Frontal cortex (tissue), 4 donors: Measurements from ENCODE around the gene BBLN. TPM values are rescaled to one million over a fixed set of nuclear protein-coding genes. Genes with fewer than 3 reads are reported as not detected.

Experiments used
- DNase-seq, 2 donors: peaks; one replicate each; pipeline ENCODE4 v3.0.0; 2012; ENCODE audit warnings: low spot score in 2 of 2
- FAIRE-seq: peaks from 2 replicates; lab custom pipeline; 2012; peaks lifted over from hg19 to GRCh38; lab: Jason Lieb, UNC
- total RNA-seq: library from RNA; depleted of rRNA; stranded (reverse); fragments of >200 nt; gene quantifications from one replicate; pipeline ENCODE4 v1.2.3, GENCODE V29; 2014
- donor health status: control.
- donor health status: control.
- donor health status: control.

The BBLN gene
- total RNA-seq, 1 donor from 2014 or later: 55.4 TPM

GRCh38 chr9:128206484-128206883 lies 46.4 kb downstream of the BBLN start:
- FAIRE-seq (no peak), DNase-seq (no peak)

- no peak for FAIRE-seq
- no peak for DNase-seq
Observed at GRCh38 chr9:128206916-128207910, 47.1 kb downstream of the BBLN start.

GRCh38 chr9:128208386-128208785 lies 48.3 kb downstream of the BBLN start:
- no peak for DNase-seq
- no peak for FAIRE-seq

- FAIRE-seq: no peak
- DNase-seq: no peak
Observed at GRCh38 chr9:128208946-128209669, 49.0 kb downstream of the BBLN start.

GRCh38 chr9:128211186-128211980 lies 51.3 kb downstream of the BBLN start:
- no peak for DNase-seq
- no peak for FAIRE-seq

DNA sequence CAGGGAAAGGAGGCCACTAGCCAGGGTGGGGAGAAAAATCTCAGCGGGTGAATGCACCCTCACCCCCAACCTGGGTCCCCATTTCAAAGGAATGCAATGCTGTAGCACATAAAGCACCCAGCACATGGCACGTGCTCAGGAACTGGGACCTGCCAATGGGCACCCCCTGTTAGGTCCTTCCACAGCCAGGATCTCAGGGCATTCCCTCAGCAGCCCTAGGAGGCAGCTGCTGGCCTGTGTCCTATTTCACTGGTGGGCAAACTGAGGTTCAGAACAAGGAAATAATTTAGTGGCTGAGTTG lies 51.9 kb downstream of the BBLN start:
- no peak for DNase-seq
- no peak for FAIRE-seq

Other genes starting within 250 kb of the BBLN start
- 6.5 TPM for gene ST6GALNAC4, start 243.2 kb upstream of the BBLN start, total RNA-seq
- gene PIP5KL1, start 229.5 kb upstream of the BBLN start, total RNA-seq: 6.1 TPM
- gene DPM2, start 222.4 kb upstream of the BBLN start, total RNA-seq: 11.4 TPM
- 5.7 TPM for gene EEIG1, start 179.3 kb upstream of the BBLN start, total RNA-seq
- gene NAIF1, start 92.9 kb upstream of the BBLN start, total RNA-seq: 9.0 TPM
- gene SLC25A25, start 92.0 kb upstream of the BBLN start, total RNA-seq: 29.8 TPM
- gene PTGES2, start 32.5 kb upstream of the BBLN start, total RNA-seq: 58.3 TPM
- not detected for gene LCN2, start 10.8 kb upstream of the BBLN start, total RNA-seq
- gene CIZ1, start 31.3 kb downstream of the BBLN start, total RNA-seq: 15.9 TPM
- gene DNM1, start 43.1 kb downstream of the BBLN start, total RNA-seq: 73.8 TPM
- 40.4 TPM for gene GOLGA2, start 115.7 kb downstream of the BBLN start, total RNA-seq
- gene SWI5, start 116.0 kb downstream of the BBLN start, total RNA-seq: 3.7 TPM
- gene TRUB2, start 162.2 kb downstream of the BBLN start, total RNA-seq: 19.6 TPM
- gene COQ4, start 162.6 kb downstream of the BBLN start, total RNA-seq: 16.3 TPM
- gene SLC27A4, start 180.3 kb downstream of the BBLN start, total RNA-seq: 22.4 TPM
- gene URM1, start 211.1 kb downstream of the BBLN start, total RNA-seq: 17.9 TPM